ENCODE results near the gene DNAJB11. TPM values are rescaled to one million over a fixed set of nuclear protein-coding genes. Genes with fewer than 3 reads are reported as not detected.

DNAJB11 gene
- total RNA-seq, 1 experiment from 2014 or later: 54.3 TPM

GRCh38 chr3:186599785-186600166 is 29.3 kb downstream of the DNAJB11 start:
- TF ChIP-seq FOSL1 (IDR thresholded peaks at IDR 0.05; ENCODE audit: low read depth) (no peak), SIN3A (IDR thresholded peaks at IDR 0.05; ENCODE audit: low read depth) (no peak)
- TF ChIP-seq, protein P1, sequence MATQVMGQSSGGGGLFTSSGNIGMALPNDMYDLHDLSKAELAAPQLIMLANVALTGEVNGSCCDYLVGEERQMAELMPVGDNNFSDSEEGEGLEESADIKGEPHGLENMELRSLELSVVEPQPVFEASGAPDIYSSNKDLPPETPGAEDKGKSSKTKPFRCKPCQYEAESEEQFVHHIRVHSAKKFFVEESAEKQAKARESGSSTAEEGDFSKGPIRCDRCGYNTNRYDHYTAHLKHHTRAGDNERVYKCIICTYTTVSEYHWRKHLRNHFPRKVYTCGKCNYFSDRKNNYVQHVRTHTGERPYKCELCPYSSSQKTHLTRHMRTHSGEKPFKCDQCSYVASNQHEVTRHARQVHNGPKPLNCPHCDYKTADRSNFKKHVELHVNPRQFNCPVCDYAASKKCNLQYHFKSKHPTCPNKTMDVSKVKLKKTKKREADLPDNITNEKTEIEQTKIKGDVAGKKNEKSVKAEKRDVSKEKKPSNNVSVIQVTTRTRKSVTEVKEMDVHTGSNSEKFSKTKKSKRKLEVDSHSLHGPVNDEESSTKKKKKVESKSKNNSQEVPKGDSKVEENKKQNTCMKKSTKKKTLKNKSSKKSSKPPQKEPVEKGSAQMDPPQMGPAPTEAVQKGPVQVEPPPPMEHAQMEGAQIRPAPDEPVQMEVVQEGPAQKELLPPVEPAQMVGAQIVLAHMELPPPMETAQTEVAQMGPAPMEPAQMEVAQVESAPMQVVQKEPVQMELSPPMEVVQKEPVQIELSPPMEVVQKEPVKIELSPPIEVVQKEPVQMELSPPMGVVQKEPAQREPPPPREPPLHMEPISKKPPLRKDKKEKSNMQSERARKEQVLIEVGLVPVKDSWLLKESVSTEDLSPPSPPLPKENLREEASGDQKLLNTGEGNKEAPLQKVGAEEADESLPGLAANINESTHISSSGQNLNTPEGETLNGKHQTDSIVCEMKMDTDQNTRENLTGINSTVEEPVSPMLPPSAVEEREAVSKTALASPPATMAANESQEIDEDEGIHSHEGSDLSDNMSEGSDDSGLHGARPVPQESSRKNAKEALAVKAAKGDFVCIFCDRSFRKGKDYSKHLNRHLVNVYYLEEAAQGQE (IDR thresholded peaks at IDR 0.05; ENCODE audit: low read depth): no peak
- Histone ChIP-seq H3K27me3 (ENCODE audit: insufficient read depth, low read length) (no peaks in the 10 kb centered on the region), H3K4me3 (replicated peaks in 1 of 2; ENCODE audit: low read depth in 1 of 2, low read length in 2 of 2) (no peak overlapping the region), H3K27ac (ENCODE audit: low read depth, low read length) (no peak overlapping the region), H3K4me2 (ENCODE audit: low read length) (no peak overlapping the region), H3K4me1 (ENCODE audit: control insufficient read depth in 1 of 2, insufficient read depth in 2 of 2, low read length in 2 of 2) (no peaks in the 10 kb centered on the region), H3K9ac (ENCODE audit: low read length) (no peak overlapping the region), H3K79me2 (ENCODE audit: insufficient read depth, low read length) (no peaks in the 10 kb centered on the region), H2AFZ (ENCODE audit: low read depth, low read length, poor library complexity, severe bottlenecking) (no peak overlapping the region), H3K9me2 (ENCODE audit: insufficient read depth) (no peaks in the 10 kb centered on the region), H3K9me3 (ENCODE audit: control insufficient read depth in 1 of 2, insufficient read depth in 1 of 2, low read depth in 1 of 2, low read length in 2 of 2) (no peaks in the 10 kb centered on the region), H4K20me1 (ENCODE audit: insufficient read depth) (no peaks in the 10 kb centered on the region), H3K36me3 (ENCODE audit: control insufficient read depth in 1 of 2, insufficient read depth in 2 of 2, low read length in 2 of 2) (no peaks in the 10 kb centered on the region)
- CTCF ChIA-PET: interaction anchor here (1.1 to 1.8 kb wide), 2 partner anchors 10 to 15 kb away, joined by 3 to 10 read pairs; no protein-coding TSS in a partner anchor
- no TSS peak for BruUV-seq (replicated peaks)
- ATAC-seq (no peak), DNase-seq (ENCODE audit: low read depth, low spot score) (no peak)
- intact Hi-C loops (cut with micrococcal nuclease): no loop called here
- RAD21 ChIA-PET (ENCODE audit: low non-redundant PET in 1 of 2, low total read pairs in 2 of 2, uncharacterized antibody in 2 of 2, unreplicated experiment in 2 of 2): no interaction called here
- POLR2A ChIA-PET: no interaction called here

- no peak for ATAC-seq
- no peaks in the 10 kb centered on the region for H3K79me2 ChIP-seq (ENCODE audit: insufficient read depth, low read length)
- H3K4me1 ChIP-seq (ENCODE audit: control insufficient read depth in 1 of 2, insufficient read depth in 2 of 2, low read length in 2 of 2): no peaks in the 10 kb centered on the region
- no peak overlapping the region for H2AFZ ChIP-seq (ENCODE audit: low read depth, low read length, poor library complexity, severe bottlenecking)
- POLR2A ChIA-PET: no interaction called here
- no TSS peak for BruUV-seq (replicated peaks)
- no peak overlapping the region for H3K4me3 ChIP-seq (replicated peaks in 1 of 2; ENCODE audit: low read depth in 1 of 2, low read length in 2 of 2)
- DNase-seq (ENCODE audit: low read depth, low spot score): no peak
- H4K20me1 ChIP-seq (ENCODE audit: insufficient read depth): no peaks in the 10 kb centered on the region
- H3K9me3 ChIP-seq (ENCODE audit: control insufficient read depth in 1 of 2, insufficient read depth in 1 of 2, low read depth in 1 of 2, low read length in 2 of 2): no peaks in the 10 kb centered on the region
- H3K9me2 ChIP-seq (ENCODE audit: insufficient read depth): no peaks in the 10 kb centered on the region
- TF ChIP-seq CEBPB (IDR thresholded peaks at IDR 0.05; ENCODE audit: low read depth): no peak
- no peak for TF ChIP-seq EZH2phosphoT487 (IDR thresholded peaks at IDR 0.05; ENCODE audit: borderline replicate concordance)
- no peak for TF ChIP-seq FOSL1 (IDR thresholded peaks at IDR 0.05; ENCODE audit: low read depth)
- no peak for TF ChIP-seq POLR2A (IDR thresholded peaks at IDR 0.05; ENCODE audit: borderline replicate concordance, extremely low read depth, insufficient read depth, insufficient read length)
- TF ChIP-seq CBX3 (IDR thresholded peaks at IDR 0.05; ENCODE audit: low read depth): no peak
- TF ChIP-seq, protein P2, sequence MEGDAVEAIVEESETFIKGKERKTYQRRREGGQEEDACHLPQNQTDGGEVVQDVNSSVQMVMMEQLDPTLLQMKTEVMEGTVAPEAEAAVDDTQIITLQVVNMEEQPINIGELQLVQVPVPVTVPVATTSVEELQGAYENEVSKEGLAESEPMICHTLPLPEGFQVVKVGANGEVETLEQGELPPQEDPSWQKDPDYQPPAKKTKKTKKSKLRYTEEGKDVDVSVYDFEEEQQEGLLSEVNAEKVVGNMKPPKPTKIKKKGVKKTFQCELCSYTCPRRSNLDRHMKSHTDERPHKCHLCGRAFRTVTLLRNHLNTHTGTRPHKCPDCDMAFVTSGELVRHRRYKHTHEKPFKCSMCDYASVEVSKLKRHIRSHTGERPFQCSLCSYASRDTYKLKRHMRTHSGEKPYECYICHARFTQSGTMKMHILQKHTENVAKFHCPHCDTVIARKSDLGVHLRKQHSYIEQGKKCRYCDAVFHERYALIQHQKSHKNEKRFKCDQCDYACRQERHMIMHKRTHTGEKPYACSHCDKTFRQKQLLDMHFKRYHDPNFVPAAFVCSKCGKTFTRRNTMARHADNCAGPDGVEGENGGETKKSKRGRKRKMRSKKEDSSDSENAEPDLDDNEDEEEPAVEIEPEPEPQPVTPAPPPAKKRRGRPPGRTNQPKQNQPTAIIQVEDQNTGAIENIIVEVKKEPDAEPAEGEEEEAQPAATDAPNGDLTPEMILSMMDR (IDR thresholded peaks at IDR 0.05 in 2 of 3, conservative IDR thresholded peaks at IDR 0.05 in 1 of 3; ENCODE audit: borderline replicate concordance in 1 of 3, insufficient read depth in 1 of 3, low read depth in 2 of 3, low read length in 2 of 3): no peak
- TF ChIP-seq, protein P1 (IDR thresholded peaks at IDR 0.05; ENCODE audit: low read depth): no peak
- RAD21 ChIA-PET (ENCODE audit: low non-redundant PET in 1 of 2, low total read pairs in 2 of 2, uncharacterized antibody in 2 of 2, unreplicated experiment in 2 of 2): no interaction called here
- no peak overlapping the region for H3K9ac ChIP-seq (ENCODE audit: low read length)
- intact Hi-C loops (cut with micrococcal nuclease): no loop called here
- no peak overlapping the region for H3K4me2 ChIP-seq (ENCODE audit: low read length)
- no peak overlapping the region for H3K27ac ChIP-seq (ENCODE audit: low read depth, low read length)
- CTCF ChIA-PET: interaction anchor here (0.7 to 1.8 kb wide), 4 partner anchors 8 to 808 kb away, joined by 3 to 10 read pairs (median 4); no protein-coding TSS in a partner anchor
- H3K27me3 ChIP-seq (ENCODE audit: insufficient read depth, low read length): no peaks in the 10 kb centered on the region
- no peaks in the 10 kb centered on the region for H3K36me3 ChIP-seq (ENCODE audit: control insufficient read depth in 1 of 2, insufficient read depth in 2 of 2, low read length in 2 of 2)
These were observed 30.4 kb downstream of the DNAJB11 start for GRCh38 chr3:186600896-186601295.

Data from HCT116 (cell line).